Kidney (tissue), 14 donors: ENCODE data around the gene PLD4. TPM values are rescaled to one million over a fixed set of nuclear protein-coding genes. Genes with fewer than 3 reads are reported as not detected.

Experiments used
- DNase-seq, 5 donors: peaks; one replicate each; pipeline ENCODE4 v3.0.0-alpha.2; 2013 to 2020
- FAIRE-seq: peaks from 2 replicates; lab custom pipeline; 2012; peaks lifted over from hg19 to GRCh38; lab: Jason Lieb, UNC
- H3K27ac ChIP-seq, 2 donors: one replicate each; pipeline ENCODE4 v1.7.0; 2013; ENCODE audit warnings: low read depth in 2 of 2, low read length in 2 of 2, inconsistent platforms in 1 of 2
- H3K27me3 ChIP-seq: one replicate; pipeline ENCODE4 v1.7.1; 2013; ENCODE audit warnings: low read length, inconsistent platforms; ENCODE audit not compliant: control insufficient read depth, insufficient read depth
- H3K36me3 ChIP-seq, 3 donors: one replicate each; pipeline versions ENCODE4 v1.7.0 to v1.7.1; 2013; ENCODE audit warnings: low read length in 3 of 3, control low read depth in 1 of 3, inconsistent platforms in 1 of 3; ENCODE audit not compliant: insufficient read depth in 3 of 3, control insufficient read depth in 2 of 3
- H3K4me1 ChIP-seq, 3 donors: one replicate each; pipeline versions ENCODE4 v1.7.0 to v1.7.1; 2013; ENCODE audit warnings: low read length in 3 of 3, inconsistent platforms in 1 of 3, low read depth in 1 of 3; ENCODE audit not compliant: control insufficient read depth in 2 of 3, insufficient read depth in 2 of 3
- H3K4me3 ChIP-seq, 3 donors: one replicate each; pipeline versions ENCODE4 v1.7.0 to v1.8.1; 2013; ENCODE audit warnings: low read length in 3 of 3, control low read depth in 1 of 3, inconsistent platforms in 1 of 3
- H3K9ac ChIP-seq, 3 donors: one replicate each; pipeline versions ENCODE4 v1.7.0 to v1.7.1; 2013; ENCODE audit warnings: low read length in 3 of 3, control low read depth in 1 of 3, inconsistent platforms in 1 of 3
- H3K9me3 ChIP-seq, 3 donors: one replicate each; pipeline versions ENCODE4 v1.7.0 to v1.7.1; 2013; ENCODE audit warnings: low read length in 3 of 3, control low read depth in 1 of 3, inconsistent platforms in 1 of 3; ENCODE audit not compliant: control insufficient read depth in 2 of 3, insufficient read depth in 1 of 3
- CTCF ChIP-seq: IDR thresholded peaks from 3 replicates; pipeline ENCODE4 v1.5.1; 2012; ENCODE audit warnings: mild to moderate bottlenecking, moderate library complexity, borderline replicate concordance; ENCODE audit not compliant: insufficient read depth; ENCODE audit errors: extremely low read depth
- intact Hi-C: fragments of 100-400 bp; cut with DNase I; formaldehyde crosslinking; loops from one replicate; pipeline ENCODE4 v1.11.1; 2022
- polyA plus RNA-seq: library from polyadenylated mRNA; stranded (reverse); fragments of 350-450 nt; fragmentation: Illumina TruSeq; extraction: RNeasy Lipid Tissue Mini Kit (QIAGEN cat#74804); gene quantifications from one replicate; pipeline ENCODE4 v1.2.3, GENCODE V29; 2014; ENCODE audit warnings: low read depth, low replicate concordance; ENCODE audit not compliant: insufficient read depth
- total RNA-seq: library from RNA; stranded (reverse); fragmentation: NEBNext Ultra II Directional; extraction: Animal tissue kit (Norgen Biotek cat#: 25700); gene quantifications from one replicate; pipeline ENCODE4 v1.2.1, GENCODE V29; 2021
- donor health status: control.
- donor health status: control.
- donor health status: control.
- donor health status: control.
- donor health status: control.
- donor health status: DM: yes; HTN: yes; CAD: no.
- donor health status: Normal renal cell carcinoma (clear cell type).

Gene PLD4
- total and polyA plus RNA-seq, 2 donors from 2014 or later: 3.2 TPM; not detected in 1

- TF ChIP-seq CTCF: no peak
- FAIRE-seq (no peak), DNase-seq (peak in 1 of 5 donors; percentile 82)
- Histone ChIP-seq H3K9ac (no peak overlapping the region), H3K27me3 (no peaks in the 10 kb centered on the region), H3K9me3 (no peaks in the 10 kb centered on the region), H3K4me1 (peaks cover 0 to 37% (median 5%) of the 10 kb centered on the region in 3 donors), H3K27ac (no peak overlapping the region), H3K36me3 (no peaks in the 10 kb centered on the region), H3K4me3 (no peak overlapping the region)
- intact Hi-C loops: loop anchor here (10.0 kb wide), 1 partner anchor 73 kb away; no protein-coding TSS in a partner anchor
Observed at GRCh38 chr14:104971447-104972240, 47.0 kb downstream of the PLD4 start.

- H3K9ac ChIP-seq: peak overlapping the region in 1 of 3 donors; percentile 12
Observed at GRCh38 chr14:104972301-104973134, 47.8 kb downstream of the PLD4 start.

GRCh38 chr14:104973135-104973384, 48.4 kb downstream of the PLD4 start:
- H3K9me3 ChIP-seq: no peaks in the 10 kb centered on the region
- no peak for FAIRE-seq
- intact Hi-C loops: loop anchor here (10.0 kb wide), 1 partner anchor 72 kb away; no protein-coding TSS in a partner anchor
- no peak overlapping the region for H3K4me3 ChIP-seq
- H3K36me3 ChIP-seq: no peaks in the 10 kb centered on the region
- peaks cover 0 to 40% (median 5%) of the 10 kb centered on the region in 3 donors for H3K4me1 ChIP-seq
- peak; percentile 36 to 97 (median 47) for DNase-seq
- no peak for TF ChIP-seq CTCF
- H3K27me3 ChIP-seq: no peaks in the 10 kb centered on the region
- H3K27ac ChIP-seq: no peak overlapping the region
- no peak overlapping the region for H3K9ac ChIP-seq

More at GRCh38 chr14:104972301-104973134, 47.8 kb downstream of the PLD4 start:
- H3K9me3 ChIP-seq: no peaks in the 10 kb centered on the region
- DNase-seq: peak in 3 of 5 donors; percentile 49 to 94 (median 68)
- no peaks in the 10 kb centered on the region for H3K27me3 ChIP-seq
- peak overlapping the region in 1 of 2 donors; percentile 37 for H3K27ac ChIP-seq
- intact Hi-C loops: loop anchor here (10.0 kb wide), 1 partner anchor 72 kb away; no protein-coding TSS in a partner anchor
- H3K4me3 ChIP-seq: no peak overlapping the region
- H3K4me1 ChIP-seq: peaks cover 0 to 40% (median 5%) of the 10 kb centered on the region in 3 donors
- no peaks in the 10 kb centered on the region for H3K36me3 ChIP-seq
- TF ChIP-seq CTCF: no peak
- no peak for FAIRE-seq
